ENCODE data around the gene POU2AF2. TPM values are rescaled to one million over a fixed set of nuclear protein-coding genes. Genes with fewer than 3 reads are reported as not detected.

Gene POU2AF2
- total RNA-seq, 1 experiment from 2014 or later, result not detected

DNA sequence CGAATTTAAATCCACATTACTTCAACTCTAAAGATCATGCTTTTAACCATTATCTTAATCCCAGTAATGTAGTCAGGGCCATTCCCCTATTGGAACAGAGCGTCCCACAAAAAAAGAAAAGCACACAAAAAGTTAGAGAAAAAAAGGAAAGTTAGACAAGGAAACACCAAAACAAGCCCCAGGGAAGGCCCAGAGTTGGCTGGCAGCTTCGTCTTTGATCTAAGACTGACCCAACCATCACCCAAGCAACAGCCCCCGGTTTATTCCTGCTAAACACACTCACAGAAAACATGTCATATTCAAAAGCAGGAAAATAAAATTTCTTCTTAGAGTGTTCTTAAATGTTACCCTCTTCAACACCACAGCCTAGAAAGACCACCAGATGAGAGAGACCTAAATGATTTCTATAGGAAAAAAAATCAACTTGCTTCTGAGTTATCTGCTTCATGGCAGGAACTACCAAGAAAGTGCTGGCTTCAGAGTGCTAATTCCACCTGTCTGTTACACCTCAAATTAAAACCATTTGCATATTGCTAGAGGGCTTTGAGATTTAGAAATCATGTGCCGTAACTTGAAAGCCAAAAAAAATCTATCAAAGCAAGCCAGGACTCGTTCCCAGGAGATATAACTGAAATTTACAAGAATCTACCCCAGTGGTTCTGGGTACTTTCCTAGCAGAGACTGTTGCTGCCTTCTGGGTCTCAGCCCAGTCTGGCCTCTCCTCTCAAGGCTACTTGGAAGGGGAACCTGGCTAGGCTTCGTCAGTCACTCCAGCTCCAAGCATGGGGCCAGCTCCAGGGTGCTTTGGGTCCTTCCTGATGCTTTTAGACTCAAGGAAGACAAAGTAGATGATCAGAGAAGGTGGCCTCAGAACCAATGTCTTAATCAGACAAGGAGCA lies 84.0 kb downstream of the POU2AF2 start:
- Histone ChIP-seq H3K4me2 (ENCODE audit: low read depth, low read length, poor library complexity, severe bottlenecking) (peak overlapping the region; percentile 58), H3K36me3 (ENCODE audit: insufficient read depth, low read length) (no peaks in the 10 kb centered on the region), H2AFZ (ENCODE audit: low read length) (no peak overlapping the region), H3K27ac (ENCODE audit: low read length) (no peak overlapping the region), H3K9ac (ENCODE audit: low read length) (no peak overlapping the region), H3K4me3 (ENCODE audit: low read length) (peak overlapping the region; percentile 3), H3K27me3 (ENCODE audit: low read length) (peaks cover 5% of the 10 kb centered on the region; the same call in 1 of the 2 replicates), H3K9me3 (ENCODE audit: low read length) (no peaks in the 10 kb centered on the region), H4K20me1 (ENCODE audit: insufficient read depth, low read depth, low read length) (peaks cover 77% of the 10 kb centered on the region), H3K9me2 (replicated peaks; ENCODE audit: insufficient read depth, low read length) (no peaks in the 10 kb centered on the region), H3K79me2 (ENCODE audit: low read length) (no peaks in the 10 kb centered on the region), H3K4me1 (ENCODE audit: low read length) (peaks cover 48% of the 10 kb centered on the region)
- DNase-seq, result peak; percentile 99

DNA sequence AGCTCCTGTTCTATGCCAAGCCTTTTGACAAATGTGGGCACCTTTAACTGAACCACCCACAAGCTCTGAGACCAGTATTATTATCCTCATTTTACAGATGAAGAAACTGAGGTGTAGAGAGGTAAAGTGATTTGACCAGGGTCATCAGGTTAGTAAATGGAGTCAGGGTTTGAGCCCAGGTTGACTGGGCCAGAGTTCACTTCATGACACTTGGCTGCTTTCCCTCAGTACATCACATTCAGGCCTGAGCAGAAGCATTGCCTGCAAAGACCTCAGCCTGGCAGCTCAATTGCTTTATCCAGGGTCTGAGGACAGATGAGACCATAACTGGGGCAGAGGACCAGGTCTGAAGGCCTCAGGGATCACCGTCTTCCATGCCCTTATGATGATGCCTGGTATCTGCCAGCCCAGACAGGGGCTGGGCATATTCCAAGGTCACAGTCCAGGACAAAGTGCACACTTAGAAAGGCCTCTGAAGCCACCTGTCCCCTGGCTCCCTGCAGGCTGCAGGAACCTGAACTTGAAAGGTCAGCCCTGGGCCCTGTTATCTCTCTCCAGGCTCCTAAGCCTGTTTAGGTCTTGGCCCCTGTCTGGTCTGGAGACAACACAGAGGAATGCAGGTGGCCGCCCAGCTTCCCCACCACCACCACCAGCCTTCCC lies 84.8 kb downstream of the POU2AF2 start:
- Histone ChIP-seq H3K36me3 (ENCODE audit: insufficient read depth, low read length) (no peaks in the 10 kb centered on the region), H2AFZ (ENCODE audit: low read length) (no peak overlapping the region)

DNA sequence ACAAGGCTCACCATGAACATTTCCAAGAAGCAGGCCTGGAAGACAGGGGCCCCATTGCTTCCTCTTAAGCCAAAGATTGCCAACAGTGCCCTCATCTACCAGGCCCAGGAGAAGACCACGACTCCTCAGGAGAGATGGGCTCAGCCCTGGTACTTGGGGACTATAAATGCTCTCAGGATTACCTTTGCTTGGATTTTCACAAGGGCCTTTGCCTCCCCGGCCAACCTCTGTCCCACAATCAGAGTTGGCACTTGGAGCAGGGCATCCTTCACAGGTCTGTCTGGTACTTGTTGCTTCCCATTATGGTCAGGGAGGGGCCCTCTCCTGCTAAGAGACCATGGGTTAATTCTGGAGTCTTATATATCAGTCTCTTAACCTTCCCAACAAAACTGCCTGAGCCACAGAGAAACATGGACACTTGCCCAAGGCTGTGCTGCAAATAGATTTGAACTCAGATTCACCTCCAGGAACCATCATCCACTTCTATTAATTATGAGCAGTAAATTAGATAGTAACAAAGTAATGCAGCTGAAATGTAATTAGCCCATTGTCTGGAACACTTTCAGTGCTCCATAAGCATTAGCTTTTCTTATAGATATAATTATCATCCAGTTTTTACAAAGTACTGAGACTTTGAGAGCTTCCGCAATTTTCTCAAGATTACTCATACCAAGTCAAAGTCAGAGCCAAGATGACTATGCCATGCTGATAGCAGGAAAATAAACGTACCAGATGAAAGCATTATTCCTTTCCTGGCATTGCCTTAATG lies 86.4 kb downstream of the POU2AF2 start:
- Histone ChIP-seq H3K9ac (ENCODE audit: low read length) (no peak overlapping the region), H3K27me3 (ENCODE audit: low read length) (no peaks in the 10 kb centered on the region; the same call in 1 of the 2 replicates), H3K4me1 (ENCODE audit: low read length) (peaks cover 59% of the 10 kb centered on the region), H3K9me2 (replicated peaks; ENCODE audit: insufficient read depth, low read length) (no peaks in the 10 kb centered on the region), H3K27ac (ENCODE audit: low read length) (no peak overlapping the region), H3K4me3 (ENCODE audit: low read length) (no peak overlapping the region), H2AFZ (ENCODE audit: low read length) (no peak overlapping the region), H3K79me2 (ENCODE audit: low read length) (no peaks in the 10 kb centered on the region), H3K9me3 (ENCODE audit: low read length) (no peaks in the 10 kb centered on the region), H3K4me2 (ENCODE audit: low read depth, low read length, poor library complexity, severe bottlenecking) (no peak overlapping the region), H4K20me1 (ENCODE audit: insufficient read depth, low read depth, low read length) (peaks cover 80% of the 10 kb centered on the region), H3K36me3 (ENCODE audit: insufficient read depth, low read length) (no peaks in the 10 kb centered on the region)
- DNase-seq, result no peak

More for the DNA sequence above, 84.8 kb downstream of the POU2AF2 start:
- peak; percentile 72 for DNase-seq
- Histone ChIP-seq H3K4me2 (ENCODE audit: low read depth, low read length, poor library complexity, severe bottlenecking) (peak overlapping the region; percentile 58), H3K79me2 (ENCODE audit: low read length) (no peaks in the 10 kb centered on the region), H3K9me3 (ENCODE audit: low read length) (no peaks in the 10 kb centered on the region), H3K27me3 (ENCODE audit: low read length) (peaks cover 5% of the 10 kb centered on the region; the same call in 1 of the 2 replicates), H3K9me2 (replicated peaks; ENCODE audit: insufficient read depth, low read length) (no peaks in the 10 kb centered on the region), H3K27ac (ENCODE audit: low read length) (no peak overlapping the region), H3K4me3 (ENCODE audit: low read length) (no peak overlapping the region), H4K20me1 (ENCODE audit: insufficient read depth, low read depth, low read length) (peaks cover 78% of the 10 kb centered on the region), H3K4me1 (ENCODE audit: low read length) (peaks cover 54% of the 10 kb centered on the region), H3K9ac (ENCODE audit: low read length) (no peak overlapping the region)

DNA sequence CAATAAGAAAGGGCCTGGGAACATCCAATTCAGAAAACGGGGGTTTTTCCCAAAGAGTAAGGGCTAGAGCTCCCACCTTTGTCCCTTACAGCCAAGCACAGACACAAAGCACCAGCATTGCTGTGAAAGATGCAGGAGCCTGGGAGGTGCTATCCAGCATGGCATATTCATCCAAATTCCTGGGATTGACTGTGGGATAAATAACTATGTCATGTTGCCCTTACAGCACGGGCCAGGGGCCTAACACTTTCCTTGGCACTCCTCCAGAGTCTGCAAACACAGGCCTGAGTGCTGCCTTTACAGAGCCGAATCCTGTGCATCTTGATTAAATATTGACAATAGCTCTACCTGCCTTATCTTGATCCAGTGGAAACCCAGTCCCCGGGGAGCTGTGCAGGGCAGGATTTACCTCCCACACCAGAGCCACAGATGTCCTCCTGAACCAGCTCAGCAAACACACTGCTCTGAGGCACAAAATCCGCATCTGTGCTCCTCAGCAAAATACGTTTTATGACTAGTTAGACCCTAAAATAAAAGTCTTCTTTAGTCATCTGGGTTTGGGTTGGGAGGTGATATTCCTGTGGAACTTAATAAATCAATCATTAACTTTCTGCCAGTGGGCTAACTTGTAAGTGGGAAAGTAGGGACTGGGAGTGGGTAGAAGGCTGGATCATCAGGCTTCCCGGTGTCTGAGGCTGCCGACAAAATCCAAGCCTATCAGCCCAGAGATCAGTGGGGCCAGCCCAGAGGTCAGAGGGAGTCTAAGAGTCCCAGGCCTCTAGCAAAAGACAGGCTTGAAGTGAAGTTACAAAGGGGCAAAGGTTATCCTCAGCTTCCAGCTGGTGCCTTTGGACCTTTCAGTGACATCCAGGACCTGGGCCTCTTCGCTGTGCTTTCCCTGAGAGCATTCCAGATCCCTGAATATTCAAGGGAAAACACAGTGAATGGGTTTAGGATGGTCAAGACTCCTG lies 89.3 kb downstream of the POU2AF2 start:
- no peaks in the 10 kb centered on the region for H3K79me2 ChIP-seq (ENCODE audit: low read length)

DNA sequence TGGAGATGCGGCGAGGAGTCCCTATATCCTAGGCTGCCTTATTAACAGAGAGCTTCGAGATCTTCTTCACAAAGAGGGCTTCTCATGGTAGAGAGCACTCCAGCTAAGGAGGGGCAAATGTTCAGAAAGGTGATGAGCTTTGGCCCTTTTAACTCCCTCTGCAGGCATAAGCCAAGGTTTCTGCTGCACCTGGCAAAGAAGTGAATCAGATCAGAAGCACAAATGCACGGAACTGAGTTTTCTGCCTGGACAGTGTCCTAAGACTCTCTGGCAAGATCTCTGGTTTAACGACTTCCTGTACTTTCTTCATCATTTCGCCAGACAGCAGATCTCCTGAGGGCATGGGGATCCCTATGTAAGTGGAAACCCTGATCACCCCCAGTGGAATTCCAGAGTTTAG lies 90.0 kb downstream of the POU2AF2 start:
- Histone ChIP-seq H3K79me2 (ENCODE audit: low read length) (no peaks in the 10 kb centered on the region), H3K4me2 (ENCODE audit: low read depth, low read length, poor library complexity, severe bottlenecking) (peak overlapping the region; percentile 59), H3K9ac (ENCODE audit: low read length) (no peak overlapping the region), H3K4me3 (ENCODE audit: low read length) (peak overlapping the region; percentile 29), H3K9me2 (replicated peaks; ENCODE audit: insufficient read depth, low read length) (no peaks in the 10 kb centered on the region), H3K36me3 (ENCODE audit: insufficient read depth, low read length) (no peaks in the 10 kb centered on the region), H3K9me3 (ENCODE audit: low read length) (no peaks in the 10 kb centered on the region), H3K27ac (ENCODE audit: low read length) (no peak overlapping the region), H3K4me1 (ENCODE audit: low read length) (peaks cover 40% of the 10 kb centered on the region), H2AFZ (ENCODE audit: low read length) (no peak overlapping the region), H4K20me1 (ENCODE audit: insufficient read depth, low read depth, low read length) (peaks cover 47% of the 10 kb centered on the region), H3K27me3 (ENCODE audit: low read length) (no peaks in the 10 kb centered on the region; the same call in 1 of the 2 replicates)
- DNase-seq, result peak; percentile 91

More for the DNA sequence above, 89.3 kb downstream of the POU2AF2 start:
- Histone ChIP-seq H3K4me3 (ENCODE audit: low read length) (no peak overlapping the region), H3K9ac (ENCODE audit: low read length) (no peak overlapping the region), H3K4me1 (ENCODE audit: low read length) (peaks cover 47% of the 10 kb centered on the region), H3K27ac (ENCODE audit: low read length) (no peak overlapping the region), H3K27me3 (ENCODE audit: low read length) (no peaks in the 10 kb centered on the region; the same call in 1 of the 2 replicates), H3K9me2 (replicated peaks; ENCODE audit: insufficient read depth, low read length) (no peaks in the 10 kb centered on the region), H3K36me3 (ENCODE audit: insufficient read depth, low read length) (no peaks in the 10 kb centered on the region), H3K9me3 (ENCODE audit: low read length) (no peaks in the 10 kb centered on the region), H3K4me2 (ENCODE audit: low read depth, low read length, poor library complexity, severe bottlenecking) (peak overlapping the region; percentile 59), H2AFZ (ENCODE audit: low read length) (no peak overlapping the region), H4K20me1 (ENCODE audit: insufficient read depth, low read depth, low read length) (peaks cover 55% of the 10 kb centered on the region)
- DNase-seq, result no peak

Other genes starting within 250 kb of the POU2AF2 start
- gene POU2AF3, start 52.8 kb downstream of the POU2AF2 start, total RNA-seq (2014; rRNA removed; shearing (Covaris generic); ENCODE audit: low replicate concordance), result not detected in 2 replicates
- gene POU2AF1, start 133.6 kb downstream of the POU2AF2 start, total RNA-seq (2014; rRNA removed; shearing (Covaris generic); ENCODE audit: low replicate concordance), result 803 and 894 TPM in 2 replicates

Data from Karpas-422 (cell line).